Stomach (tissue), 9 donors: ENCODE data around the gene SPCS3. TPM values are rescaled to one million over a fixed set of nuclear protein-coding genes. Genes with fewer than 3 reads are reported as not detected.
"Not testable (repeated sequence)": the region's sequence is repeated elsewhere in the genome, so short reads cannot be mapped to it uniquely, and the experiment has no call there.

Experiments used
- DNase-seq, 2 donors: peaks; one replicate each; pipeline versions ENCODE4 v3.0.0 to v3.0.0-alpha.2; 2013 to 2019
- H3K27ac ChIP-seq, 5 donors: fragments of 200-600 bp in 4 of 5; sonication (generic) in 4 of 5; one replicate each; pipeline ENCODE4 v1.5.1; 2013 to 2019; ENCODE audit warnings: mild to moderate bottlenecking in 1 of 5, moderate library complexity in 1 of 5
- H3K27me3 ChIP-seq, 3 donors: fragments of 200-600 bp; sonication (generic); one replicate each; pipeline ENCODE4 v1.5.1; 2017 to 2019; ENCODE audit warnings: mixed run types in 1 of 3
- H3K36me3 ChIP-seq, 4 donors: fragments of 200-600 bp; sonication (generic); 1 replicate in 3 of 4; 2 replicates in 1 of 4; pipeline ENCODE4 v1.5.1; 2016 to 2019
- H3K4me1 ChIP-seq, 4 donors: fragments of 200-600 bp; sonication (generic); one replicate each; pipeline ENCODE4 v1.5.1; 2016 to 2019
- H3K4me3 ChIP-seq, 4 donors: fragments of 200-600 bp; sonication (generic) in 3 of 4; one replicate each; pipeline ENCODE4 v1.5.1; 2016 to 2019; ENCODE audit warnings: mild to moderate bottlenecking in 1 of 4
- H3K9me3 ChIP-seq, 4 donors: fragments of 200-600 bp; sonication (generic); one replicate each; pipeline ENCODE4 v1.5.1; 2016 to 2019
- EP300 ChIP-seq: sonication (generic); formaldehyde crosslinking; IDR thresholded peaks from one replicate; pipeline ENCODE4 v1.6.1; 2017; ENCODE audit warnings: antibody characterized with exemption
- POLR2A ChIP-seq, 4 donors: fragments of 450-650 bp; IDR thresholded peaks; one replicate each; pipeline ENCODE4 v1.6.1; 2016; ENCODE audit warnings: antibody characterized with exemption in 4 of 4, control low read depth in 2 of 4, mild to moderate bottlenecking in 1 of 4, moderate library complexity in 1 of 4
- POLR2AphosphoS5 ChIP-seq, 3 donors: sonication (generic); formaldehyde crosslinking; IDR thresholded peaks; one replicate each; pipeline ENCODE4 v1.6.1; 2016; ENCODE audit warnings: antibody characterized with exemption in 3 of 3
- WGBS, 5 donors: extraction: QIAGEN DNeasy Blood & Tissue Kit in 3 of 5; methylation state at CpG; one replicate each; pipeline versions ENCODE4 v1.1.5 to v1.1.7; 2013 to 2018; 5-methylcytosine and 5-hydroxymethylcytosine counted together
- intact Hi-C: fragments of 100-400 bp; cut with DNase I; formaldehyde crosslinking; loops from one replicate; pipeline ENCODE4 v1.15.1; 2023; ENCODE audit warnings: low total_unique reads
- polyA plus RNA-seq, 3 donors: library from polyadenylated mRNA; stranded (reverse); fragments of 200-250 nt; gene quantifications; one replicate each; pipeline ENCODE4 v1.2.3, GENCODE V29; 2013
- total RNA-seq, 5 donors: library from RNA; depleted of rRNA; stranded (reverse); fragments of >200 nt; gene quantifications; one replicate each; pipeline versions ENCODE4 v1.1.0 to v1.2.3, GENCODE V29; 2014 to 2016
- TF ChIP-seq, protein P1 (sequence below), 7 experiments: fragments of 450-650 bp in 4 of 7; fragments of 200-600 bp in 3 of 7; sonication (generic) in 3 of 7; IDR thresholded peaks; one replicate each; pipeline ENCODE4 v1.5.1; 2016 to 2019; ENCODE audit warnings: antibody characterized with exemption in 7 of 7, control low read depth in 2 of 7, mild to moderate bottlenecking in 1 of 7
- donor health status: healthy with polysubstance abuse.
- donor health status: Bipolar disorder and iron deficiency.
- donor health status: healthy.

Gene SPCS3
- total and polyA plus RNA-seq, 8 donors: 18.8 to 224 (median 33.1) TPM

- intact Hi-C loops: loop anchor here (5.0 to 10.0 kb wide), 2 partner anchors 195 to 308 kb away; no protein-coding TSS in a partner anchor
- Histone ChIP-seq H3K9me3 (peaks cover 8 to 25% (median 18%) of the 10 kb centered on the region in 4 donors), H3K4me1 (peaks cover 0 to 20% (median 5%) of the 10 kb centered on the region in 4 donors), H3K27ac (no peak overlapping the region), H3K27me3 (no peaks in the 10 kb centered on the region), H3K36me3 (peaks cover 0 to 4% (median 0%) of the 10 kb centered on the region in 4 donors), H3K4me3 (no peak overlapping the region)
- 84 to 99% (median 93%) methylated on average over 6 to 7 of the region's 7 CpGs for WGBS, 5 donors
- TF ChIP-seq, protein P1, sequence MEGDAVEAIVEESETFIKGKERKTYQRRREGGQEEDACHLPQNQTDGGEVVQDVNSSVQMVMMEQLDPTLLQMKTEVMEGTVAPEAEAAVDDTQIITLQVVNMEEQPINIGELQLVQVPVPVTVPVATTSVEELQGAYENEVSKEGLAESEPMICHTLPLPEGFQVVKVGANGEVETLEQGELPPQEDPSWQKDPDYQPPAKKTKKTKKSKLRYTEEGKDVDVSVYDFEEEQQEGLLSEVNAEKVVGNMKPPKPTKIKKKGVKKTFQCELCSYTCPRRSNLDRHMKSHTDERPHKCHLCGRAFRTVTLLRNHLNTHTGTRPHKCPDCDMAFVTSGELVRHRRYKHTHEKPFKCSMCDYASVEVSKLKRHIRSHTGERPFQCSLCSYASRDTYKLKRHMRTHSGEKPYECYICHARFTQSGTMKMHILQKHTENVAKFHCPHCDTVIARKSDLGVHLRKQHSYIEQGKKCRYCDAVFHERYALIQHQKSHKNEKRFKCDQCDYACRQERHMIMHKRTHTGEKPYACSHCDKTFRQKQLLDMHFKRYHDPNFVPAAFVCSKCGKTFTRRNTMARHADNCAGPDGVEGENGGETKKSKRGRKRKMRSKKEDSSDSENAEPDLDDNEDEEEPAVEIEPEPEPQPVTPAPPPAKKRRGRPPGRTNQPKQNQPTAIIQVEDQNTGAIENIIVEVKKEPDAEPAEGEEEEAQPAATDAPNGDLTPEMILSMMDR (IDR thresholded peaks at IDR 0.05): no peak
- TF ChIP-seq POLR2A (IDR thresholded peaks at IDR 0.05): no peak
- TF ChIP-seq POLR2AphosphoS5 (IDR thresholded peaks at IDR 0.05): no peak
- no peak for TF ChIP-seq EP300
- no peak for DNase-seq
Observed at GRCh38 chr4:176342384-176342783, 22.6 kb downstream of the SPCS3 start.

GRCh38 chr4:176343286-176343685 lies 23.5 kb downstream of the SPCS3 start:
- H3K9me3 ChIP-seq: peaks cover 8 to 25% (median 18%) of the 10 kb centered on the region in 4 donors
- no peak overlapping the region for H3K27ac ChIP-seq
- no peak for DNase-seq
- H3K36me3 ChIP-seq: peaks cover 0 to 4% (median 0%) of the 10 kb centered on the region in 4 donors
- no peak overlapping the region for H3K4me3 ChIP-seq
- no peaks in the 10 kb centered on the region for H3K27me3 ChIP-seq
- intact Hi-C loops: loop anchor here (5.0 to 10.0 kb wide), 2 partner anchors 196 to 308 kb away; no protein-coding TSS in a partner anchor
- H3K4me1 ChIP-seq: peaks cover 0 to 20% (median 5%) of the 10 kb centered on the region in 4 donors
- TF ChIP-seq, protein P1 (IDR thresholded peaks at IDR 0.05): no peak
- TF ChIP-seq POLR2AphosphoS5 (IDR thresholded peaks at IDR 0.05) (no peak), EP300 (no peak), POLR2A (IDR thresholded peaks at IDR 0.05) (no peak)
- 99 to 100% (median 100%) methylated on average over 1 to 2 of the region's 2 CpGs for WGBS, 5 donors

GRCh38 chr4:176345346-176345745 lies 25.6 kb downstream of the SPCS3 start:
- H3K27ac ChIP-seq, H3K27me3 ChIP-seq, H3K4me3 ChIP-seq: not testable (repeated sequence)
- Histone ChIP-seq H3K9me3 (peaks cover 8 to 25% (median 18%) of the 10 kb centered on the region in 4 donors), H3K4me1 (peaks cover 0 to 10% (median 2%) of the 10 kb centered on the region in 4 donors), H3K36me3 (peaks cover 3 to 13% (median 4%) of the 10 kb centered on the region in 4 donors)
- 53 to 81% (median 79%) methylated on average over 7 of the region's 7 CpGs for WGBS, 5 donors
- intact Hi-C loops: loop anchor here (10.0 kb wide), 1 partner anchor 311 kb away; no protein-coding TSS in a partner anchor
- peak in 1 of 2 donors; percentile 10 for DNase-seq

- not testable (repeated sequence) for H3K27me3 ChIP-seq, DNase-seq, H3K4me1 ChIP-seq, H3K4me3 ChIP-seq, H3K27ac ChIP-seq
- intact Hi-C loops: loop anchor here (10.0 kb wide), 1 partner anchor 312 kb away; no protein-coding TSS in a partner anchor
- Histone ChIP-seq H3K9me3 (peaks cover 8 to 25% (median 18%) of the 10 kb centered on the region in 4 donors), H3K36me3 (peaks cover 3 to 14% (median 4%) of the 10 kb centered on the region in 4 donors)
- WGBS, 5 donors: 59 to 91% (median 73%) methylated on average over 2 of the region's 2 CpGs
Observed at GRCh38 chr4:176346836-176347235, 27.1 kb downstream of the SPCS3 start.

DNA sequence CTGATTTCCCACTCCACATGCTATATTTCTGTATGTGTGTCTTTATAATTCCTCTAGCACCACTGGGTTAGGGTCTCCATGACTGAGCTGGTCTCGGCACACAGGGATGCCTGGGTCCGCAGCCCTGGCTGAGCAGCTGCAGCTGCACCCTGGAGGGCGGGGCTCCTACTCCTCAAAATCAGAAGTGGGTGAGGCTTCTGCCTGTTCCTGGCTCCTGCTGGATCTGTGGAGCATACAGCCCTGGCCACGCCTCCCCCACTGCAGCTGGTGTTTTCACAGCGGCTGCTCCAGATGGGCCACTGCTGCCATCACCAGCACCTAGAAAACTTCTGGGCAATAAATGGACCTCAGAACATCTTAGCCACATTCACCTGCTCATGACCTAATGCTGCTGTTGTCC lies 30.9 kb downstream of the SPCS3 start:
- Histone ChIP-seq H3K4me1 (no peaks in the 10 kb centered on the region), H3K27me3 (no peaks in the 10 kb centered on the region), H3K4me3 (no peak overlapping the region), H3K36me3 (peaks cover 0 to 14% (median 4%) of the 10 kb centered on the region in 4 donors), H3K27ac (no peak overlapping the region), H3K9me3 (no peaks in the 10 kb centered on the region)
- intact Hi-C loops: no loop called here
- 91 to 100% (median 97%) methylated on average over 5 of the region's 5 CpGs for WGBS, 5 donors
- DNase-seq: no peak
- TF ChIP-seq, protein P1 (IDR thresholded peaks at IDR 0.05): no peak
- TF ChIP-seq EP300: no peak
- no peak for TF ChIP-seq POLR2AphosphoS5 (IDR thresholded peaks at IDR 0.05)
- TF ChIP-seq POLR2A (IDR thresholded peaks at IDR 0.05): no peak
